SK-N-SH (cell line): Measurements from ENCODE around the gene GRK5. TPM values are rescaled to one million over a fixed set of nuclear protein-coding genes. Genes with fewer than 3 reads are reported as not detected.

Experiments
- CTCF ChIA-PET: fragments of 300-600, 350-600 bp; formaldehyde crosslinking; extraction: SDS; loops from one replicate; lab custom pipeline; 2021; lab: Yijun Ruan, JAX
- POLR2A ChIA-PET: fragments of 350-600 bp; sonication (Branson Sonifier 250); formaldehyde crosslinking; extraction: SDS; loops from one replicate; lab custom pipeline; 2020; ENCODE audit warnings: antibody characterized with exemption, inconsistent platforms; lab: Yijun Ruan, JAX
- DNase-seq: peaks from one replicate; pipeline ENCODE4 v3.0.0; 2012
- H2AFZ ChIP-seq: fragments of 200-600 bp; sonication (generic); 2 replicates; pipeline ENCODE4 v1.8.1; 2016; ENCODE audit warnings: antibody characterized with exemption, mild to moderate bottlenecking, low read depth
- H3F3A ChIP-seq: fragments of 200-600 bp; sonication (generic); replicated peaks from 2 replicates; pipeline ENCODE3; 2016; ENCODE audit warnings: antibody characterized with exemption, mild to moderate bottlenecking; ENCODE audit not compliant: insufficient read depth
- H3K27ac ChIP-seq, 2 experiments: fragments of 200-500 bp in 1 of 2; fragments of 200-600 bp in 1 of 2; sonication (Bioruptor generic) in 1 of 2; sonication (generic), shearing (Covaris generic) in 1 of 2; 2 replicates each; pipeline versions ENCODE4 v1.5.1 to v1.6.1; 2014 to 2016; ENCODE audit warnings: low read depth in 2 of 2, inconsistent platforms in 1 of 2, low read length in 1 of 2, mild to moderate bottlenecking in 1 of 2, mixed read lengths in 1 of 2
- H3K27me3 ChIP-seq: fragments of 200-600 bp; sonication (generic), shearing (Covaris generic); 2 replicates; pipeline ENCODE4 v1.6.1; 2016; ENCODE audit warnings: mixed run types; ENCODE audit not compliant: insufficient read depth
- H3K36me3 ChIP-seq, 2 experiments: fragments of 200-500 bp in 1 of 2; fragments of 200-600 bp in 1 of 2; sonication (Bioruptor generic) in 1 of 2; sonication (generic) in 1 of 2; replicated peaks in 1 of 2; 2 replicates each; pipeline versions ENCODE3 to v1.5.1; 2014 to 2016; ENCODE audit warnings: low read length in 1 of 2, mild to moderate bottlenecking in 1 of 2; ENCODE audit not compliant: insufficient read depth in 2 of 2, control insufficient read depth in 1 of 2
- H3K4me1 ChIP-seq, 2 experiments: fragments of 200-500 bp in 1 of 2; fragments of 200-600 bp in 1 of 2; sonication (Bioruptor generic) in 1 of 2; sonication (generic), shearing (Covaris generic) in 1 of 2; 2 replicates each; pipeline versions ENCODE4 v1.5.1 to v1.6.1; 2014 to 2016; ENCODE audit warnings: low read depth in 1 of 2, low read length in 1 of 2, mixed run types in 1 of 2; ENCODE audit not compliant: insufficient read depth in 2 of 2, control insufficient read depth in 1 of 2
- H3K4me2 ChIP-seq: fragments of 200-600 bp; sonication (generic), shearing (Covaris generic); 2 replicates; pipeline ENCODE4 v1.6.1; 2017; ENCODE audit warnings: mixed run types
- H3K4me3 ChIP-seq, 2 experiments: fragments of 200-500 bp in 1 of 2; fragments of 200-600 bp in 1 of 2; sonication (Bioruptor generic) in 1 of 2; sonication (generic), shearing (Covaris generic) in 1 of 2; 2 replicates each; pipeline versions ENCODE4 v1.5.1 to v1.8.1; 2014 to 2016; ENCODE audit warnings: low read depth in 2 of 2, inconsistent platforms in 1 of 2, low read length in 1 of 2, mild to moderate bottlenecking in 1 of 2, mixed read lengths in 1 of 2, moderate library complexity in 1 of 2
- H3K79me2 ChIP-seq: fragments of 200-600 bp; sonication (generic); 2 replicates; pipeline ENCODE4 v1.8.1; 2017; ENCODE audit warnings: mild to moderate bottlenecking; ENCODE audit not compliant: insufficient read depth
- H3K9ac ChIP-seq: fragments of 200-600 bp; sonication (generic); 2 replicates; pipeline ENCODE4 v1.6.1; 2017; ENCODE audit warnings: mixed run types
- H3K9me2 ChIP-seq: fragments of 200-600 bp; sonication (generic); 2 replicates; pipeline ENCODE4 v1.6.1; 2017; ENCODE audit warnings: mixed run types
- H3K9me3 ChIP-seq: fragments of 200-600 bp; sonication (generic); 2 replicates; pipeline ENCODE4 v1.6.1; 2017; ENCODE audit warnings: mixed run types, mild to moderate bottlenecking, moderate library complexity
- H4K20me1 ChIP-seq: fragments of 200-600 bp; sonication (generic); 2 replicates; pipeline ENCODE4 v1.6.1; 2017; ENCODE audit warnings: mild to moderate bottlenecking, mixed run types; ENCODE audit not compliant: insufficient read depth
- FOSL2 ChIP-seq: IDR thresholded peaks from 2 replicates; pipeline ENCODE4 v1.4.0; 2012; ENCODE audit warnings: low read depth, mild to moderate bottlenecking, moderate library complexity, borderline replicate concordance
- GABPA ChIP-seq: IDR thresholded peaks from 2 replicates; pipeline ENCODE4 v1.4.0; 2012; ENCODE audit warnings: low read depth, mild to moderate bottlenecking
- NRF1 ChIP-seq: IDR thresholded peaks from 2 replicates; pipeline ENCODE4 v1.6.1; 2012; ENCODE audit warnings: low read depth, mild to moderate bottlenecking, low read length
- PBX3 ChIP-seq: IDR thresholded peaks from 2 replicates; pipeline ENCODE4; 2012
- RAD21 ChIP-seq: IDR thresholded peaks from 2 replicates; pipeline ENCODE4 v1.6.1; 2012; ENCODE audit warnings: mild to moderate bottlenecking, low read length
- RXRA ChIP-seq: IDR thresholded peaks from 2 replicates; pipeline ENCODE4 v1.4.0; 2012; ENCODE audit warnings: low read depth, mild to moderate bottlenecking, borderline replicate concordance
- TAF1 ChIP-seq: IDR thresholded peaks from 2 replicates; pipeline ENCODE4 v1.6.1; 2012; ENCODE audit warnings: low read depth, mild to moderate bottlenecking, low read length, moderate library complexity, borderline replicate concordance
- TEAD4 ChIP-seq: IDR thresholded peaks from 2 replicates; pipeline ENCODE4 v1.4.0; 2012; ENCODE audit warnings: mild to moderate bottlenecking, borderline replicate concordance; ENCODE audit not compliant: insufficient read depth
- WGBS: methylation state at CpG from one replicate; pipeline ENCODE4 v1.1.6; 2017; ENCODE audit warnings: low lambda C conversion rate; 5-methylcytosine and 5-hydroxymethylcytosine counted together
- polyA plus RNA-seq, 3 experiments: library from polyadenylated mRNA; depleted of rRNA; stranded (reverse); fragments of >200 nt; gene quantifications; 2 replicates each; pipeline ENCODE4 v1.2.3, GENCODE V29; 2012
- TF ChIP-seq, protein P1 (sequence below): IDR thresholded peaks from 2 replicates; pipeline ENCODE4 v1.4.0; 2012; ENCODE audit warnings: low read depth, borderline replicate concordance
- TF ChIP-seq, protein P2 (sequence below): IDR thresholded peaks from 2 replicates; pipeline ENCODE4 v1.4.0; 2012; ENCODE audit warnings: low read depth

The GRK5 gene
- polyA plus RNA-seq, 1 of the 3 experiments (the other 2 are of a cell fraction) = 12.1 TPM

DNA sequence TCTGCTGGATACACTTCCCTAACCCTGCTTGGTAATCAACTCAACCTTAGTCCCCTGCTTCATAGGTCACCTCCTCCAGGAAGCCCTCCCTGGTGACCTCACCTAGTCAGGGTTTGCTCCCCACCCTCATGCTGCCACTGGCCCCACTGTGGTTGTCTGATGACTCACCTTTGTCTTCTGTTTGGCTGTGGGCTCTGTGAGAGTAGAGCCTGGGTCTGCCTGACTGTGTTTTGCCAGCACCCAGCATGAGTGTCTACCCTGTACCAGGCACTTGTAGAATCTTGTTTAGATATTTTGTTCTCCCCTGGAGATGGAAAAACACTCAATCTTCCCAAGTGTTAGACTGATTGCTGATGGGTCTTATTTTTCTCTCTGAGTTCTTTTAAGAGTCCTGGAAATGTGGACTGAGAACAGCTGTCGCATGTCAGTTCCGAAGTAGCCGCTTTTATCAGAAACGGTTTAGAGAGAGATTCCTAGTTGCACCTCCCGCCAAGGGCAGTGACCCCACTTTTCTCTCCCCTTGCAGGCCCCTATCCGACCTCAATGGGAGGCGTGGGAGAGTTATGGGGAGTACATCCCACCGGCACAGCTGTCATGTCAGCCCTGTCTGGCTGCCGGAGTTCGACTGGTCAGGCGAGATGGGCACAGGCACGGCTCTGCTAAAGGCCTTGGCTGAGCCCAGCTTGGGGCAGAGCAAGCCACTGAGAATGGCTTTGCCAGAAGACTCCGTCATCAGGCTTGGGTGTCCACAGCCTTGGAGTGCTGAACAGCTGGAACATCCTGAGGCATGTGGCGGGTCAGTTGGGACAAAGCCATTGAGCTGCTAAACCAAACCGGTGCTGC, 134.3 kb downstream of the GRK5 start:
- H3K27me3 ChIP-seq = no peaks in the 10 kb centered on the region
- DNase-seq = no peak
- no peak overlapping the region for H3K9ac ChIP-seq
- no peak overlapping the region for H3K27ac ChIP-seq
- peaks cover 11 to 36% of the 10 kb centered on the region in 2 experiments; a peak in 2 of 4 replicates for H3K4me1 ChIP-seq
- H3F3A ChIP-seq = no peaks in the 10 kb centered on the region
- no peaks in the 10 kb centered on the region for H4K20me1 ChIP-seq
- no peaks in the 10 kb centered on the region for H3K79me2 ChIP-seq
- TF ChIP-seq FOSL2 = peak; percentile 66
- TF ChIP-seq GABPA = no peak
- WGBS = 86% methylated on average over 12 of the region's 15 CpGs
- H3K9me3 ChIP-seq = no peaks in the 10 kb centered on the region
- H3K36me3 ChIP-seq = no peaks in the 10 kb centered on the region
- H3K4me3 ChIP-seq = no peak overlapping the region
- H3K9me2 ChIP-seq = no peaks in the 10 kb centered on the region
- H2AFZ ChIP-seq = no peak overlapping the region
- ChIA-PET CTCF (interaction anchor here (1.1 to 1.4 kb wide), 6 partner anchors 8 to 135 kb away, joined by 3 to 4 read pairs (median 3); no protein-coding TSS in a partner anchor), POLR2A (no interaction called here)
- H3K4me2 ChIP-seq = no peak overlapping the region

GRCh38 chr10:119342335-119342734, 135.0 kb downstream of the GRK5 start:
- H3K36me3 ChIP-seq = no peaks in the 10 kb centered on the region
- no peak overlapping the region for H3K4me2 ChIP-seq
- no peaks in the 10 kb centered on the region for H4K20me1 ChIP-seq
- H3F3A ChIP-seq = no peaks in the 10 kb centered on the region
- H3K27me3 ChIP-seq = no peaks in the 10 kb centered on the region
- WGBS = 92% methylated on average over 9 of the region's 9 CpGs
- no peaks in the 10 kb centered on the region for H3K9me3 ChIP-seq
- H3K4me3 ChIP-seq = no peak overlapping the region
- peaks cover 11 to 41% of the 10 kb centered on the region in 2 experiments; a peak in 2 of 4 replicates for H3K4me1 ChIP-seq
- TF ChIP-seq, protein P1, sequence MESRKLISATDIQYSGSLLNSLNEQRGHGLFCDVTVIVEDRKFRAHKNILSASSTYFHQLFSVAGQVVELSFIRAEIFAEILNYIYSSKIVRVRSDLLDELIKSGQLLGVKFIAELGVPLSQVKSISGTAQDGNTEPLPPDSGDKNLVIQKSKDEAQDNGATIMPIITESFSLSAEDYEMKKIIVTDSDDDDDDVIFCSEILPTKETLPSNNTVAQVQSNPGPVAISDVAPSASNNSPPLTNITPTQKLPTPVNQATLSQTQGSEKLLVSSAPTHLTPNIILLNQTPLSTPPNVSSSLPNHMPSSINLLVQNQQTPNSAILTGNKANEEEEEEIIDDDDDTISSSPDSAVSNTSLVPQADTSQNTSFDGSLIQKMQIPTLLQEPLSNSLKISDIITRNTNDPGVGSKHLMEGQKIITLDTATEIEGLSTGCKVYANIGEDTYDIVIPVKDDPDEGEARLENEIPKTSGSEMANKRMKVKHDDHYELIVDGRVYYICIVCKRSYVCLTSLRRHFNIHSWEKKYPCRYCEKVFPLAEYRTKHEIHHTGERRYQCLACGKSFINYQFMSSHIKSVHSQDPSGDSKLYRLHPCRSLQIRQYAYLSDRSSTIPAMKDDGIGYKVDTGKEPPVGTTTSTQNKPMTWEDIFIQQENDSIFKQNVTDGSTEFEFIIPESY = no peak
- TF ChIP-seq TEAD4 (no peak), NRF1 (no peak), PBX3 (no peak), RXRA (no peak), RAD21 (no peak), TAF1 (no peak)
- TF ChIP-seq, protein P2, sequence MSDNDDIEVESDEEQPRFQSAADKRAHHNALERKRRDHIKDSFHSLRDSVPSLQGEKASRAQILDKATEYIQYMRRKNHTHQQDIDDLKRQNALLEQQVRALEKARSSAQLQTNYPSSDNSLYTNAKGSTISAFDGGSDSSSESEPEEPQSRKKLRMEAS = no peak
- H3K79me2 ChIP-seq = no peaks in the 10 kb centered on the region
- ChIA-PET CTCF (interaction anchor here (1.1 to 1.4 kb wide), 6 partner anchors 9 to 136 kb away, joined by 3 to 4 read pairs (median 3); no protein-coding TSS in a partner anchor), POLR2A (no interaction called here)
- H3K9me2 ChIP-seq = no peaks in the 10 kb centered on the region
- H2AFZ ChIP-seq = no peak overlapping the region
- H3K9ac ChIP-seq = no peak overlapping the region
- DNase-seq = no peak
- no peak overlapping the region for H3K27ac ChIP-seq
